CD4-positive, alpha-beta T cell (primary cell): ENCODE data around the gene COPS8. TPM values are rescaled to one million over a fixed set of nuclear protein-coding genes. Genes with fewer than 3 reads are reported as not detected.

ENCODE experiments used
- ATAC-seq: fragments of 200-7000 bp; cut with Tn5 transposase; one replicate; pipeline ENCODE4 v1.10.0; 2022; ENCODE audit warnings: mild to moderate bottlenecking; ENCODE audit not compliant: poor library complexity
- CTCF ChIA-PET: fragments of 350-600 bp; sonication (Branson Sonifier 250); formaldehyde crosslinking; loops from one replicate; lab custom pipeline; 2021; ENCODE audit warnings: antibody characterized with exemption, inconsistent platforms; lab: Charles Lee
- POLR2A ChIA-PET: fragments of 350-600 bp; sonication (Branson Sonifier 250); formaldehyde crosslinking; loops from one replicate; lab custom pipeline; 2021; ENCODE audit warnings: antibody characterized with exemption, inconsistent platforms; lab: Charles Lee
- DNase-seq, 14 experiments: peaks; one replicate each; pipeline ENCODE4 v3.0.0-alpha.2; 2013 to 2020; ENCODE audit warnings: mixed read lengths in 2 of 14
- H3K27ac ChIP-seq, 2 donors: one replicate each; pipeline versions ENCODE4 v1.5.1 to v1.7.0; 2013; ENCODE audit warnings: low read length in 2 of 2, low read depth in 1 of 2, mild to moderate bottlenecking in 1 of 2
- H3K27me3 ChIP-seq, 2 experiments: 1 replicate in 1 of 2; 2 replicates in 1 of 2; pipeline versions ENCODE4 v1.6.1 to v1.7.0; 2013; ENCODE audit warnings: low read length in 2 of 2, control low read depth in 1 of 2, mild to moderate bottlenecking in 1 of 2, moderate library complexity in 1 of 2; ENCODE audit not compliant: insufficient read depth in 2 of 2, control insufficient read depth in 1 of 2
- H3K36me3 ChIP-seq: one replicate; pipeline ENCODE4 v1.6.1; 2013; ENCODE audit warnings: low read length, control low read depth; ENCODE audit not compliant: insufficient read depth
- H3K4me1 ChIP-seq: one replicate; pipeline ENCODE4 v1.6.1; 2013; ENCODE audit warnings: low read length, control low read depth; ENCODE audit not compliant: insufficient read depth
- H3K4me3 ChIP-seq: one replicate; pipeline ENCODE4 v1.5.1; 2013; ENCODE audit warnings: mild to moderate bottlenecking, low read length, moderate library complexity
- H3K9me3 ChIP-seq, 2 experiments: 1 replicate in 1 of 2; 2 replicates in 1 of 2; pipeline versions ENCODE4 v1.6.1 to v1.7.0; 2013; ENCODE audit warnings: low read length in 2 of 2, mild to moderate bottlenecking in 2 of 2, control low read depth in 1 of 2, moderate library complexity in 1 of 2; ENCODE audit not compliant: control insufficient read depth in 1 of 2, insufficient read depth in 1 of 2
- H3K27ac Mint-ChIP-seq: one replicate; pipeline ENCODE4 v1.8.0; 2020; ENCODE audit warnings: mixed read lengths
- H3K27me3 Mint-ChIP-seq: one replicate; pipeline ENCODE4 v1.8.0; 2021; ENCODE audit warnings: mixed read lengths
- H3K36me3 Mint-ChIP-seq: one replicate; pipeline ENCODE4 v1.8.0; 2021; ENCODE audit warnings: low read depth, mixed read lengths
- H3K4me1 Mint-ChIP-seq: one replicate; pipeline ENCODE4 v1.8.0; 2021; ENCODE audit warnings: low read depth, mixed read lengths
- H3K4me3 Mint-ChIP-seq: one replicate; pipeline ENCODE4 v1.8.0; 2020; ENCODE audit warnings: mild to moderate bottlenecking, mixed read lengths
- H3K9me3 Mint-ChIP-seq: one replicate; pipeline ENCODE4 v1.8.0; 2020; ENCODE audit warnings: mixed read lengths
- CTCF ChIP-seq: fragments of 200-600 bp; IDR thresholded peaks from one replicate; pipeline ENCODE4 v1.8.0; 2022; ENCODE audit warnings: antibody characterized with exemption, mild to moderate bottlenecking
- intact Hi-C, 2 experiments: fragments of 100-400 bp; cut with DNase I in 1 of 2; cut with micrococcal nuclease in 1 of 2; formaldehyde crosslinking; loops; one replicate each; pipeline versions ENCODE4 v1.15.1 to v1.9.0; 2023 to 2025; cut with DNase I, micrococcal nuclease
- total RNA-seq, 174 experiments: library from RNA in 2 of 174; stranded (reverse) in 2 of 174; gene quantifications; one replicate each; pipeline ENCODE4 v1.2.3 and lab custom pipeline; 2021 to 2026

Gene COPS8
- total RNA-seq, 2 experiments from 2014 or later: 47.9 to 51.7 TPM

GRCh38 chr2:237140689-237141285 lies 55.1 kb downstream of the COPS8 start:
- Mint-ChIP-seq H3K4me3 (no peak overlapping the region), H3K36me3 (no peaks in the 10 kb centered on the region), H3K4me1 (no peaks in the 10 kb centered on the region), H3K9me3 (no peaks in the 10 kb centered on the region), H3K27me3 (no peaks in the 10 kb centered on the region), H3K27ac (no peak overlapping the region)
- ChIA-PET CTCF (no interaction called here), POLR2A (no interaction called here)
- no peak for ATAC-seq
- intact Hi-C loops: no loop called here
- Histone ChIP-seq H3K36me3 (no peaks in the 10 kb centered on the region), H3K27ac (no peak overlapping the region), H3K4me3 (no peak overlapping the region), H3K27me3 (no peaks in the 10 kb centered on the region), H3K4me1 (no peaks in the 10 kb centered on the region), H3K9me3 (peaks cover 0 to 1% of the 10 kb centered on the region in 2 experiments)
- TF ChIP-seq CTCF: no peak
- DNase-seq: no peak

DNA sequence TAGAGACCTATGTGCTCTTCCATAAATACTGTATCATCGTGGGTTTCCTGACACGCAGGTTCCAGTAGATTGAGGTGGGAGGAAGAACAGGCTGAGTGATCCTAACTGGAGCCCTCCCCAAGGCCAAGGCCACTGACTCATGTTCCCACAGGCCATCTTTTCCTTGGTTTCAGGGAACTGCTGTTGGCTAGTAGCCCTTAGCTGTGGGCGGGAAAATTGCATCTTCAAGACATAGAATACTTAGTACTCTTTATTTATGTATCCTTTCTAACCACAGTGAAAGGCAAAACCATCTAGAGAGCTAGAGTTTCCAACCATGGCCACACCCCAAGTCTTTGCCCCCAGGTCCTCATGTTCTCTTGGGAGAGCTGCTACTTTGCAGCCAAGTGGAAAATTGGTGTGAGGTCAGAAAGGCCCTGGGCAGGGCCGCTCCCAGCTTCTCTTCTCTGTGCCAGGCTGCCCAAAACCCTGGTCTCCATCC lies 55.9 kb downstream of the COPS8 start:
- DNase-seq: no peak
- Mint-ChIP-seq H3K27ac (no peak overlapping the region), H3K9me3 (no peaks in the 10 kb centered on the region), H3K4me3 (no peak overlapping the region), H3K36me3 (peaks cover 3% of the 10 kb centered on the region), H3K4me1 (no peaks in the 10 kb centered on the region), H3K27me3 (no peaks in the 10 kb centered on the region)
- Histone ChIP-seq H3K4me1 (no peaks in the 10 kb centered on the region), H3K27me3 (no peaks in the 10 kb centered on the region), H3K9me3 (peaks cover 0 to 9% of the 10 kb centered on the region in 2 experiments), H3K36me3 (no peaks in the 10 kb centered on the region), H3K4me3 (no peak overlapping the region), H3K27ac (no peak overlapping the region)
- ChIA-PET POLR2A (no interaction called here), CTCF (no interaction called here)
- intact Hi-C loops: no loop called here
- ATAC-seq: no peak
- no peak for TF ChIP-seq CTCF

- H3K27me3 Mint-ChIP-seq: no peaks in the 10 kb centered on the region
- H3K4me3 Mint-ChIP-seq: no peak overlapping the region
- no peak overlapping the region for H3K27ac ChIP-seq
- ChIA-PET CTCF (no interaction called here), POLR2A (no interaction called here)
- H3K4me3 ChIP-seq: no peak overlapping the region
- H3K27me3 ChIP-seq: no peaks in the 10 kb centered on the region
- peaks cover 7% of the 10 kb centered on the region for H3K9me3 Mint-ChIP-seq
- ATAC-seq: no peak
- H3K36me3 ChIP-seq: no peaks in the 10 kb centered on the region
- H3K36me3 Mint-ChIP-seq: peaks cover 3% of the 10 kb centered on the region
- H3K4me1 ChIP-seq: no peaks in the 10 kb centered on the region
- H3K4me1 Mint-ChIP-seq: no peaks in the 10 kb centered on the region
- H3K9me3 ChIP-seq: peaks cover 5 to 24% of the 10 kb centered on the region in 2 experiments
- no peak for DNase-seq
- intact Hi-C loops: no loop called here
- no peak overlapping the region for H3K27ac Mint-ChIP-seq
- TF ChIP-seq CTCF: no peak
These were observed 57.4 kb downstream of the COPS8 start for GRCh38 chr2:237143118-237143517.
